Left ventricle myocardium superior (tissue), 1 donor: ENCODE data around the gene DAZAP1. TPM values are rescaled to one million over a fixed set of nuclear protein-coding genes. Genes with fewer than 3 reads are reported as not detected.
"Not testable (repeated sequence)": the region's sequence is repeated elsewhere in the genome, so short reads cannot be mapped to it uniquely, and the experiment has no call there.

Experiments used
- ATAC-seq: fragments of 200-7000 bp; cut with Tn5 transposase; one replicate; pipeline ENCODE4 v1.9.1; 2020; ENCODE audit warnings: mild to moderate bottlenecking, moderate library complexity
- DNase-seq: peaks from one replicate; pipeline ENCODE4 v3.0.0-alpha.2; 2020
- intact Hi-C: fragments of 100-400 bp; cut with micrococcal nuclease; formaldehyde crosslinking; loops from one replicate; pipeline ENCODE4 v1.11.0; 2022
- total RNA-seq: library from RNA; stranded (reverse); fragmentation: NEBNext Ultra II Directional; extraction: Animal tissue kit (Norgen Biotek cat#: 25700); gene quantifications from one replicate; pipeline ENCODE4 v1.2.1, GENCODE V29; 2021
- donor health status: DM: no; HTN: yes; CAD: no; lungs with severe emphysema.

DAZAP1 gene
- total RNA-seq, 1 donor from 2014 or later = 96.7 TPM

DNA sequence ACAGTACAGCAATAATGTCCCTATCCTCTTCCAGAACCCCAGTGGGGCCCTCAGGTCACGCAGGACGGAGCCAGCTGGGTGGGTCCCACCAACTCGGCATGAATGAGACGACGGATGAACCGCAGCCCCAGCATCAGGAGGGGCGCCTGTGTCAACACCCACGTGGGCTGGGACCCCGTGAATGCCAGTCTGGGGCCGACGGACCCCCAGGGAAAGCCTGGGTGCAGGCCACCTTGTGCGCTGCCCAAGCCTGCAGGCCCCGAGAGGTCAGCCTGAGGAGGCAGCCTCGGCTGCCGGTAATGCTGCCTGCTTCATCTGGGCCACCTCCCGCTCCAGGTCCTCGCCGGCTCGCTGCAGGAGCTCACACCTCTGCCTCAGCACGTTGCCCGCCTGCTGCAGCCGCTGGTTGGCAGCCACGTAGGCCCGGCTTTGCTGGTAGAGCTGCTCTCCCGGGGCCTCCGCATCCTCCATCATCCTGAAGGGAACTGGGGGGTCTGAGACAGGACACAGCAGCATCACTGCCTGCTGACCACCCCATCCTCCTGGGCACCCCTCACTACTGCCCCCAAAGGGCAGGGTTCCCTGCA lies 67.5 kb downstream of the DAZAP1 start:
- intact Hi-C loops = no loop called here
- DNase-seq = no peak
- no peak for ATAC-seq

GRCh38 chr19:1475751-1476437 lies 68.5 kb downstream of the DAZAP1 start:
- intact Hi-C loops = no loop called here
- DNase-seq = no peak
- ATAC-seq = no peak

- DNase-seq, intact Hi-C loops, ATAC-seq: not testable (repeated sequence)
These were observed 69.7 kb downstream of the DAZAP1 start for GRCh38 chr19:1477056-1477455.

GRCh38 chr19:1478934-1479707 lies 71.7 kb downstream of the DAZAP1 start, which contains the start of gene C19orf25:
Gene C19orf25 (minus strand): TSS chr19:1479215. CDS start chr19:1478903, 312 bp downstream.
- ATAC-seq (peak; percentile 97), DNase-seq (peak; percentile 96)
- intact Hi-C loops = no loop called here

DNA sequence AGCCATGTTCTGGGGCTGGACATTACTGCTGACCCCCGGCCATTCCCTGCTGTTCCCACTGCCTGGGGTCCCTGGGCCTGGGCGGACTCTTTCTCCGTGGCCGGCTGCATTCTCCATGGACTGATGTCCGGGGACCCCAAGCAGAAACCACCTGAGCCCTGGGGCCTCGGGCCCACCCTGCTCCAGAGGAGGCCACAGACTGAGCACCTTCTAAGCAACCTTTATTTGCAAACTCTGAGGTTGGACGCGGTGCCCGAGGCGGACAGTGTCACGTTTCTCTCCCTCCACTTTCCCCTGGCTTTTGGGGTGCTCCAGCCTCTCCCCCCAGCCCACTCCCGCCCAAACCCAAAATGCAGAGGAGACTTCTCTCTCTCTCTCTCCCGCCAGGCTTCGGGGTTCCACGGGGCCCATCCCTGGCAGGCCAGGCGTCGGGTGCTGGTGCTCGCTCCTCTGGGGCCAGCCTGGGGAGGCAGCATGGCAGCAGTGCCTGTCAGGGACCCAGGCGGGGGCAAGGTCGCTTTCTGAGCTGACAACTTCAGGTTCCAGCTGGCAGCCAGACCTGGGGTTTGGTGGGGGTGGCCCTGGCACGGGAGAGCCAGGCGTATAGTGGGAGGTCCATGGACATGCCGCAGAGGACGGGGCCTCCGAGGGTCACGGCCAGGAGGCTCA lies 74.0 kb downstream of the DAZAP1 start:
- intact Hi-C loops = no loop called here
- DNase-seq = no peak
- no peak for ATAC-seq

- intact Hi-C loops = no loop called here
- DNase-seq (peak; percentile 31), ATAC-seq (no peak)
These were observed 74.5 kb downstream of the DAZAP1 start for GRCh38 chr19:1481893-1482360.

DNA sequence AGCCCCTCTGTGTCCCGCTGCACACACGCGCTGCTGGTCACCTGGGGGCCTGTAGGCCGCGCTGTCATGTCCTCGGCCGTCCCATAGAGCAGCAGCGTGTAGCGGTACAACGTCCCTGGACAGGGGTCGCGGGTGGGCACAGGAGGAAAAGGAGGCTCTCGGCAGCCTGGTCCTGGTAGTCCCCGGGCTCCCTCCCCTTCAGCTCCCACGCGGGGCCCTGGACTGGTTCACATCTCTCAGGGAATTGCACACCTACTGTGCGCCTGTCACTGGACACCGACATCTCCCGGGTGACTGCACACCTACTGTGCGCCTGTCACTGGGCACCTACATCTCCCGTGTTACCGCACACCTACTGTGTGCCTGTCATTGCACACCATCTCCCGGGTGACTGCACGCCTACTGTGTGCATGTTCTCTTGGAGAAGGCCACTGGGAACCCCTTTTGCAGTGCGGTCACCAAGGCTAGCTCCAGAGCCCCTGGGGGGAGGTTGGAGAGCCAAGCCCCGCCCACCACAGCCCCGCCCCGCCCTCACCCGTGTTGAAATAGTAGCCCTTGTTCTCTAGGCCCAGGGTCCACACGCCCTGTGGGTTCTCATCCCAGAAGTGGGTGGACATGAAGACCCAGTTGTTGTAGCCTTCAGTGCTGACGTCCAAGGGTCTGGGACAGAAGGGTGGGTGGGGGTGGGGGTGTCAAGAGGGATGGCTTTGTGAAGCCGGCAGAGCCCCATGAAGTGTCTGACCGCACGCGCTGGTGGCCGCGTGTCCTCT lies 75.2 kb downstream of the DAZAP1 start:
- intact Hi-C loops = no loop called here
- no peak for DNase-seq
- ATAC-seq = no peak

- ATAC-seq (no peak), DNase-seq (no peak)
- intact Hi-C loops = no loop called here
These were observed 76.0 kb downstream of the DAZAP1 start for GRCh38 chr19:1483131-1483978.

DNA sequence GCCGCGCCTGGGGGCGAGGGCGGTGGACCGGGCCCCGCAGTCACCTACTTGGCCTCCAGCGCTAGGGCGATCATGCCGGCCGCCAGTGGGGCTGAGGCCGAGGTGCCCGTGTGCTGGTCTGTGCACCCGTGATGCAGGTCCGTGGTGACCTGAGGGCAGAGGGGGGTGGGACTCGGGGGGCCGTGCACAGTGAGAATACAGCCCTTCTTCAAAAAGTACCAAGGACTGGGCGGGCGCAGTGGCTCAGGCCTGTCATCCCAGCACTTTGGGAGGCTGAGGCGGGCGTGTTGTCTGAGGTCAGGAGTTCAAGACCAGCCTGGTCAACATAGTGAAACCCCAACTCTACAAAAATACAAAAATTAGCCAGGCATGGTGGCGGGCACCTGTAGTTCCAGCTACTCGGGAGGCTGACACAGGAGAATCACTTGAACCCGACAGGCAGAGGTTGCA lies 76.6 kb downstream of the DAZAP1 start:
- DNase-seq (no peak), ATAC-seq (no peak)
- intact Hi-C loops = no loop called here

Other genes starting within 250 kb of the DAZAP1 start
- gene SBNO2, start 233.3 kb upstream of the DAZAP1 start, total RNA-seq = 18.7 TPM
- gene STK11, start 201.8 kb upstream of the DAZAP1 start, total RNA-seq = 66.2 TPM
- 1.2 TPM for gene CBARP, start 169.6 kb upstream of the DAZAP1 start, total RNA-seq
- gene ATP5F1D, start 165.8 kb upstream of the DAZAP1 start, total RNA-seq = 686 TPM
- 59.7 TPM for gene MIDN, start 159.0 kb upstream of the DAZAP1 start, total RNA-seq
- gene CIRBP, start 138.3 kb upstream of the DAZAP1 start, total RNA-seq = 248 TPM
- 13.1 TPM for gene FAM174C, start 132.1 kb upstream of the DAZAP1 start, total RNA-seq
- not detected for gene EFNA2, start 121.7 kb upstream of the DAZAP1 start, total RNA-seq
- gene NDUFS7, start 23.7 kb upstream of the DAZAP1 start, total RNA-seq = 461 TPM
- 92.5 TPM for gene GAMT, start 6.0 kb upstream of the DAZAP1 start, total RNA-seq
- gene RPS15, start 30.8 kb downstream of the DAZAP1 start, total RNA-seq = 625 TPM
- gene APC2, start 42.5 kb downstream of the DAZAP1 start, total RNA-seq = 0.17 TPM
- 16.2 TPM for gene C19orf25, start 71.6 kb downstream of the DAZAP1 start, total RNA-seq
- gene PCSK4, start 82.8 kb downstream of the DAZAP1 start, total RNA-seq = 2.8 TPM
- 0.72 TPM for gene REEP6, start 83.6 kb downstream of the DAZAP1 start, total RNA-seq
- 20.5 TPM for gene ADAMTSL5, start 105.4 kb downstream of the DAZAP1 start, total RNA-seq
- gene PLK5, start 116.5 kb downstream of the DAZAP1 start, total RNA-seq = not detected
- gene MEX3D, start 160.7 kb downstream of the DAZAP1 start, total RNA-seq = 8.0 TPM
- 59.0 TPM for gene MBD3, start 185.3 kb downstream of the DAZAP1 start, total RNA-seq
- gene UQCR11, start 197.9 kb downstream of the DAZAP1 start, total RNA-seq = 1,120 TPM
- 20.7 TPM for gene TCF3, start 245.0 kb downstream of the DAZAP1 start, total RNA-seq